H9 (cell line): ENCODE data around the gene RSU1. TPM values are rescaled to one million over a fixed set of nuclear protein-coding genes. Genes with fewer than 3 reads are reported as not detected.

Source experiments
- DNase-seq: peaks from one replicate; pipeline ENCODE4 v3.0.0-alpha.2; 2017
- H2AFZ ChIP-seq: one replicate; pipeline ENCODE4 v1.6.1; 2013; ENCODE audit warnings: mild to moderate bottlenecking, low read length, control low read depth, moderate library complexity
- H2AK5ac ChIP-seq: 2 replicates; pipeline ENCODE4 v1.6.1; 2013; ENCODE audit warnings: low read length, control low read depth, mixed read lengths; ENCODE audit not compliant: insufficient read length
- H2BK120ac ChIP-seq: one replicate; pipeline ENCODE4 v1.6.1; 2013; ENCODE audit warnings: low read depth, mild to moderate bottlenecking, low read length, control low read depth, inconsistent platforms; ENCODE audit not compliant: poor library complexity, severe bottlenecking
- H2BK12ac ChIP-seq: 2 replicates; pipeline ENCODE4 v1.6.1; 2013; ENCODE audit warnings: low read length, control low read depth, mixed read lengths, low read depth; ENCODE audit not compliant: insufficient read length
- H2BK15ac ChIP-seq: 2 replicates; pipeline ENCODE4 v1.6.1; 2013; ENCODE audit warnings: low read depth, low read length, control low read depth
- H2BK20ac ChIP-seq: one replicate; pipeline ENCODE4 v1.6.1; 2013; ENCODE audit warnings: low read depth, mild to moderate bottlenecking, low read length, control low read depth, inconsistent platforms; ENCODE audit not compliant: poor library complexity, severe bottlenecking
- H2BK5ac ChIP-seq: 2 replicates; pipeline ENCODE4 v1.6.1; 2013; ENCODE audit warnings: low read length, control low read depth, mixed read lengths; ENCODE audit not compliant: insufficient read length
- H3K14ac ChIP-seq: 2 replicates; pipeline ENCODE4 v1.6.1; 2013; ENCODE audit warnings: low read length, control low read depth; ENCODE audit not compliant: insufficient read depth
- H3K18ac ChIP-seq: 2 replicates; pipeline ENCODE4 v1.6.1; 2013; ENCODE audit warnings: low read depth, mild to moderate bottlenecking, mixed read lengths, low read length, control low read depth; ENCODE audit not compliant: insufficient read length
- H3K23ac ChIP-seq: 2 replicates; pipeline ENCODE4 v1.6.1; 2013; ENCODE audit warnings: low read length, control low read depth, mixed read lengths, low read depth; ENCODE audit not compliant: insufficient read length
- H3K23me2 ChIP-seq: 2 replicates; pipeline ENCODE4 v1.6.1; 2013; ENCODE audit warnings: low read depth, mild to moderate bottlenecking, mixed read lengths, low read length, control low read depth; ENCODE audit not compliant: insufficient read length, poor library complexity, severe bottlenecking
- H3K27ac ChIP-seq: 2 replicates; pipeline ENCODE4 v1.5.1; 2013; ENCODE audit warnings: low read length, control low read depth, mixed read lengths, low read depth; ENCODE audit not compliant: insufficient read length
- H3K27me3 ChIP-seq: 2 replicates; pipeline ENCODE4 v1.6.1; 2013; ENCODE audit warnings: low read length, control low read depth, inconsistent platforms; ENCODE audit not compliant: insufficient read depth
- H3K4ac ChIP-seq: 2 replicates; pipeline ENCODE4 v1.6.1; 2013; ENCODE audit warnings: low read depth, mild to moderate bottlenecking, control low read depth, inconsistent platforms, low read length, moderate library complexity
- H3K4me1 ChIP-seq: 2 replicates; pipeline ENCODE4 v1.6.1; 2013; ENCODE audit warnings: low read length, control low read depth, inconsistent platforms; ENCODE audit not compliant: insufficient read depth
- H3K4me2 ChIP-seq: 2 replicates; pipeline ENCODE4 v1.6.1; 2013; ENCODE audit warnings: low read length, control low read depth, mixed read lengths; ENCODE audit not compliant: insufficient read length, insufficient read depth
- H3K56ac ChIP-seq: 2 replicates; pipeline ENCODE4 v1.6.1; 2013; ENCODE audit warnings: low read depth, mild to moderate bottlenecking, mixed read lengths, low read length, control low read depth; ENCODE audit not compliant: insufficient read length
- H3K79me1 ChIP-seq: 2 replicates; pipeline ENCODE4 v1.6.1; 2013; ENCODE audit warnings: low read depth, mild to moderate bottlenecking, moderate library complexity, low read length, control low read depth, inconsistent platforms; ENCODE audit not compliant: insufficient read depth, poor library complexity, severe bottlenecking
- H3K79me2 ChIP-seq: 2 replicates; pipeline ENCODE4 v1.6.1; 2013; ENCODE audit warnings: low read length, control low read depth, inconsistent platforms; ENCODE audit not compliant: insufficient read depth
- H3K9ac ChIP-seq: 2 replicates; pipeline ENCODE4 v1.6.1; 2013; ENCODE audit warnings: low read length, control low read depth, mixed read lengths; ENCODE audit not compliant: insufficient read length; ENCODE audit errors: extremely low read depth
- H3K9me3 ChIP-seq: one replicate; pipeline ENCODE4 v1.6.1; 2013; ENCODE audit warnings: low read depth, low read length, inconsistent platforms; ENCODE audit not compliant: control insufficient read depth
- H3T11ph ChIP-seq: one replicate; pipeline ENCODE4 v1.6.1; 2013; ENCODE audit warnings: mild to moderate bottlenecking, low read length, control low read depth, inconsistent platforms
- H4K20me1 ChIP-seq: one replicate; pipeline ENCODE4 v1.6.1; 2013; ENCODE audit not compliant: control insufficient read depth, insufficient read length, insufficient read depth
- H4K5ac ChIP-seq: 2 replicates; pipeline ENCODE4 v1.6.1; 2013; ENCODE audit warnings: low read depth, mild to moderate bottlenecking, mixed read lengths, low read length, control low read depth; ENCODE audit not compliant: insufficient read length
- H4K8ac ChIP-seq: replicated peaks from 2 replicates; pipeline ENCODE4 v1.6.1; 2013; ENCODE audit warnings: low read length, control low read depth, mixed read lengths, low read depth; ENCODE audit not compliant: insufficient read length
- H4K91ac ChIP-seq: 2 replicates; pipeline ENCODE4 v1.6.1; 2013; ENCODE audit warnings: low read depth, mild to moderate bottlenecking, moderate library complexity, mixed read lengths, low read length, control low read depth; ENCODE audit not compliant: insufficient read length
- H3K27ac Mint-ChIP-seq, 3 experiments: 2 replicates in 2 of 3; 3 replicates in 1 of 3; pipeline ENCODE4 v1.8.0; 2020 to 2021; ENCODE audit warnings: mixed read lengths in 3 of 3, mild to moderate bottlenecking in 1 of 3, moderate library complexity in 1 of 3
- H3K27me3 Mint-ChIP-seq: 2 replicates; pipeline ENCODE4 v1.8.0; 2021; ENCODE audit warnings: low read depth, mild to moderate bottlenecking, moderate library complexity, mixed read lengths
- H3K36me3 Mint-ChIP-seq, 3 experiments: 2 replicates in 2 of 3; 3 replicates in 1 of 3; pipeline ENCODE4 v1.8.0; 2020 to 2021; ENCODE audit warnings: low read depth in 3 of 3, mixed read lengths in 3 of 3; ENCODE audit not compliant: insufficient read depth in 1 of 3
- H3K4me1 Mint-ChIP-seq, 2 experiments: 2 replicates each; pipeline ENCODE4 v1.8.0; 2020; ENCODE audit warnings: mixed read lengths in 2 of 2
- H3K4me3 Mint-ChIP-seq, 2 experiments: 2 replicates in 1 of 2; 3 replicates in 1 of 2; pipeline ENCODE4 v1.8.0; 2020 to 2021; ENCODE audit warnings: mild to moderate bottlenecking in 2 of 2, mixed read lengths in 2 of 2, moderate library complexity in 1 of 2
- H3K9me3 Mint-ChIP-seq, 2 experiments: 2 replicates in 1 of 2; 3 replicates in 1 of 2; pipeline ENCODE4 v1.8.0; 2020; ENCODE audit warnings: mild to moderate bottlenecking in 2 of 2, mixed read lengths in 2 of 2, moderate library complexity in 1 of 2
- WGBS: extraction: QIAGEN DNeasy Blood & Tissue Kit; methylation state at CpG from one replicate; pipeline ENCODE4 v1.1.7; 2013; ENCODE audit warnings: missing lambda C conversion rate, low lambda C conversion rate, mixed read lengths; ENCODE audit not compliant: insufficient read length; ENCODE audit errors: extremely low coverage; 5-methylcytosine and 5-hydroxymethylcytosine counted together
- total RNA-seq: library from RNA; stranded (reverse); gene quantifications from 2 replicates; pipeline ENCODE4 v1.2.1, GENCODE V29; 2021
- TF ChIP-seq, protein P1 (sequence below): fragments of 200-600 bp; sonication (generic); conservative IDR thresholded peaks from 3 replicates; pipeline ENCODE4 v1.8.0; 2021; ENCODE audit warnings: antibody characterized with exemption, mild to moderate bottlenecking

RSU1 gene
- total RNA-seq, 1 experiment from 2014 or later = 59.4 TPM

- H3K4ac ChIP-seq = no peak overlapping the region
- H2BK20ac ChIP-seq = no peak overlapping the region
- no peak overlapping the region for H3K18ac ChIP-seq
- no peak overlapping the region for H2AK5ac ChIP-seq
- H3K27me3 ChIP-seq = no peaks in the 10 kb centered on the region
- Mint-ChIP-seq H3K9me3 (no peaks in the 10 kb centered on the region), H3K4me1 (peaks cover 9 to 13% of the 10 kb centered on the region in 2 experiments), H3K27me3 (no peaks in the 10 kb centered on the region; the same call in 1 of the 2 replicates), H3K4me3 (no peak overlapping the region), H3K36me3 (no peaks in the 10 kb centered on the region), H3K27ac (no peak overlapping the region)
- H3K23ac ChIP-seq = no peak overlapping the region
- peaks cover 3% of the 10 kb centered on the region; the same call in 1 of the 2 replicates for H3K4me1 ChIP-seq
- no peaks in the 10 kb centered on the region for H3K79me1 ChIP-seq
- no peak overlapping the region for H3T11ph ChIP-seq
- no peak overlapping the region for H4K5ac ChIP-seq
- H4K20me1 ChIP-seq = no peaks in the 10 kb centered on the region
- no peak overlapping the region for H4K91ac ChIP-seq
- H2BK5ac ChIP-seq = no peak overlapping the region
- H2BK12ac ChIP-seq = no peak overlapping the region
- H2BK15ac ChIP-seq = no peak overlapping the region
- no peak overlapping the region for H3K14ac ChIP-seq
- no peaks in the 10 kb centered on the region for H3K23me2 ChIP-seq
- no peak overlapping the region for H3K4me2 ChIP-seq
- no peak overlapping the region for H3K9ac ChIP-seq
- no peak overlapping the region for H2AFZ ChIP-seq
- no peak overlapping the region for H3K56ac ChIP-seq
- no peak for DNase-seq
- no peak overlapping the region for H2BK120ac ChIP-seq
- H3K27ac ChIP-seq = no peak overlapping the region
- TF ChIP-seq, protein P1, sequence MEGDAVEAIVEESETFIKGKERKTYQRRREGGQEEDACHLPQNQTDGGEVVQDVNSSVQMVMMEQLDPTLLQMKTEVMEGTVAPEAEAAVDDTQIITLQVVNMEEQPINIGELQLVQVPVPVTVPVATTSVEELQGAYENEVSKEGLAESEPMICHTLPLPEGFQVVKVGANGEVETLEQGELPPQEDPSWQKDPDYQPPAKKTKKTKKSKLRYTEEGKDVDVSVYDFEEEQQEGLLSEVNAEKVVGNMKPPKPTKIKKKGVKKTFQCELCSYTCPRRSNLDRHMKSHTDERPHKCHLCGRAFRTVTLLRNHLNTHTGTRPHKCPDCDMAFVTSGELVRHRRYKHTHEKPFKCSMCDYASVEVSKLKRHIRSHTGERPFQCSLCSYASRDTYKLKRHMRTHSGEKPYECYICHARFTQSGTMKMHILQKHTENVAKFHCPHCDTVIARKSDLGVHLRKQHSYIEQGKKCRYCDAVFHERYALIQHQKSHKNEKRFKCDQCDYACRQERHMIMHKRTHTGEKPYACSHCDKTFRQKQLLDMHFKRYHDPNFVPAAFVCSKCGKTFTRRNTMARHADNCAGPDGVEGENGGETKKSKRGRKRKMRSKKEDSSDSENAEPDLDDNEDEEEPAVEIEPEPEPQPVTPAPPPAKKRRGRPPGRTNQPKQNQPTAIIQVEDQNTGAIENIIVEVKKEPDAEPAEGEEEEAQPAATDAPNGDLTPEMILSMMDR = no peak
- H3K9me3 ChIP-seq = no peaks in the 10 kb centered on the region
- H4K8ac ChIP-seq = no peak overlapping the region
- no CpG with 5 or more reads among the region's 4 CpGs for WGBS
- no peaks in the 10 kb centered on the region for H3K79me2 ChIP-seq
These were observed 177.8 kb downstream of the RSU1 start for GRCh38 chr10:16639471-16639870.
